SHP77 treated with DMSO at 0.1 percent for 48 hours (cell line): ENCODE data around the gene IDE.
"Not testable (repeated sequence)": the region's sequence is repeated elsewhere in the genome, so short reads cannot be mapped to it uniquely, and the experiment has no call there.

Experiments used
- DNase-seq: peaks from one replicate; lab custom pipeline; 2025; lab: John Stamatoyannopoulos, UW

IDE gene

GRCh38 chr10:92490387-92490786 is 83.5 kb downstream of the IDE start:
- no peak for DNase-seq

- no peak for DNase-seq
These were observed 87.3 kb downstream of the IDE start for GRCh38 chr10:92486637-92487036.

DNA sequence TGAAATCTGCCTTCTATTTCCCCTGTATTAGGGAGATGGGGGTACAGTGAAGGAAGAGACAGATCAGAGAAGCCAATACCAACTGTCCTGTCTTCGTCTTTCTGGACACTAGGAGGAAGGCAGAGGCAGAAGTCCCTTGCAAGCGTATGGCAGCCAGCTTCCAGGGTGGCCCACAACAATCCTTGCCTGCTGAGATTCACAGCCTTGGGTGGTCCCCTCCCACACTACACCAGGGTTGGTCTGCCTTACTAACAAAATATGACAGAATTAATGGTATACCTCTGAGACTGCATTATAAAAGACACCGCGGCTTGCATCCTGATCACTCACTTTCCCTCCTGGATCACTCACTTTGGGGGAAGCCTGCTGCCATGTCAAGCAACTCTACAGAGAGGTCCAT is 90.4 kb downstream of the IDE start:
- no peak for DNase-seq

DNA sequence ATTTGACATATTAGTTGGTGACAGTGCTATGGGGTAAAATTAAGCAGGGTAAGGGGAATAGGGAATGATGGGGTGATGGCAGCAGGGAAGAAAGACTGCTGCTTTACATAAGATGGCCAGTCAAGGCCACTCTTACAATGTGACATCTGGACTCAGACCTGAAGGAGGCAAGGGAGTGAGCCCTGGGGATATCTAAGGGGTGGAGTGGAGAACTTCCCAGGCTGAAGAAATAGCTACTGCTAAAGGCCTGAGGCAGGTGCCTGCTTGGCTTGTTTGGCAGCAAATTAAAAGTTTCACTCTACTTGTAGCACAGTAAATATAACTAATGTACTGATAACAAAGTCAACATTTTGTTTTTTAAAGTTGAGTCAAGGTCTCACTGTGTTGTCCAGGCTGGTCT is 93.5 kb downstream of the IDE start:
- no peak for DNase-seq

GRCh38 chr10:92479547-92479946 is 94.3 kb downstream of the IDE start:
- no peak for DNase-seq

- DNase-seq, result no peak
These were observed 95.4 kb downstream of the IDE start for GRCh38 chr10:92478536-92478935.

DNA sequence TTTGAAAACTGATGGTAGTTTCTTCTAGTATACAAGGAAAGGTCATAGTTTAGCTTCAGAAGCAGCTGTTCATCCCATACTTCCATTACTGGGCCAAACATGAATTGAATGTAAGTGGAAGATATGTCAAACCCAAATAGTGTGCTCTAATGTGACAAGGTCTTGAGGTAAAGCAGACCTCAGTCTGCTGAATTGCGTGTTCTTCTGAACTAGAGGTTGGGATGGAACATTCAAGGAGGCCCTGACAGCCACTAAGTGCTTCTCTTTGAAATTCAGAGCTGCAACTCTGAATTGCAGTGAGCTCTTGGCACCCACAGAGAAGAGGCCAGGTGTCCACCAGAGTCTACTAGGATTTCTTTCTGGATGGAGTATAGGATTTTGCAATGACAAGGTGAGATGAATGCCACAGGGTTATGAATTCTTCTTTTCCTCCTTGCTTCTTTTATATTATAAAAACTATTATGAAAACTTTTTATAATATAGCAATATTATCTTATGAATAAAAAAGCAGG is 98.5 kb downstream of the IDE start:
- no peak for DNase-seq

- DNase-seq, result no peak
These were observed 103.9 kb downstream of the IDE start for GRCh38 chr10:92470026-92470425.

DNA sequence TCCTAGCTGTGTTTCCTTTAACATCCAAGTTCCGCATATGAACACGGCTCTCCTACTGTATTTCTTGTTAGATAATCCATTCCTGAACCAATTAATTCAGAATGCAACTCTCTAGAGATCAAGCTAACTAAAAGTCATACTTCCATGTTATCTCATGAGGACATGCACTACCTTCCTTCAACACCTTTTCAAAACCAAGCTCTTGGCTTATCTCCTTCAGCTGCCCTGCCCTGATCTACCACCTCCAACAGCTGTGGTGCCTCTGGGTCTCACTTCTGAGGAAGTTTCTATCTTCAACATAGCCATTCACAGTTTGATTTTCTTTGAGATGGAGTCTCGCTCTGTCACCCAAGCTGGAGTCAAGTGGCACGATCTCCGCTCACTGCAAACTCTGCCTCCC is 109.5 kb downstream of the IDE start:
- no peak for DNase-seq

- DNase-seq, result no peak
These were observed 110.3 kb downstream of the IDE start for GRCh38 chr10:92463582-92463981.

- not testable (repeated sequence) for DNase-seq
These were observed 118.9 kb downstream of the IDE start for GRCh38 chr10:92454955-92455354.

GRCh38 chr10:92452313-92452712 is 121.6 kb downstream of the IDE start:
- no peak for DNase-seq

- DNase-seq, result no peak
These were observed 122.5 kb downstream of the IDE start for GRCh38 chr10:92451431-92451830.

- DNase-seq, result no peak
These were observed 123.0 kb downstream of the IDE start for GRCh38 chr10:92450896-92451295.

GRCh38 chr10:92440578-92440977 is 133.3 kb downstream of the IDE start:
- DNase-seq, result no peak

- no peak for DNase-seq
These were observed 135.7 kb downstream of the IDE start for GRCh38 chr10:92438220-92438619.

DNA sequence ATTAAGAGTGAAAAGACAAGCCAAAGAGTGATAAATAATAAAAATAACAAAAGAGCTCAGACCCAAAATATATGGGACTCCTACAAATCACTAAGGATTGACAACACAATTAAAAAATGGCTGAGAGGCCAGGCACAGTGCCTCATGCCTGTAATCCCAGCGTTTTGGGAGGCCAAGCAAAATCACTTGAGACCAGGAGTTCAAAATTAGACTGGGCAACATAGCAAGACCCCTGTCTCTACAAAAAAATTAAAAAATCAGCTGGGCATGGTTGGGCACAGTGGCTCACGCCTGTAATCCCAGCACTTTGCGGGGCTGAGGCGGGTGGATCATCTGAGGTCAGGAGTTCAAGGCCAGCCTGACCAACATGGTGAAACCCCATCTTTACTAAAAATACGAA is 137.3 kb downstream of the IDE start:
- no peak for DNase-seq

GRCh38 chr10:92436065-92436464 is 137.8 kb downstream of the IDE start:
- not testable (repeated sequence) for DNase-seq

DNA sequence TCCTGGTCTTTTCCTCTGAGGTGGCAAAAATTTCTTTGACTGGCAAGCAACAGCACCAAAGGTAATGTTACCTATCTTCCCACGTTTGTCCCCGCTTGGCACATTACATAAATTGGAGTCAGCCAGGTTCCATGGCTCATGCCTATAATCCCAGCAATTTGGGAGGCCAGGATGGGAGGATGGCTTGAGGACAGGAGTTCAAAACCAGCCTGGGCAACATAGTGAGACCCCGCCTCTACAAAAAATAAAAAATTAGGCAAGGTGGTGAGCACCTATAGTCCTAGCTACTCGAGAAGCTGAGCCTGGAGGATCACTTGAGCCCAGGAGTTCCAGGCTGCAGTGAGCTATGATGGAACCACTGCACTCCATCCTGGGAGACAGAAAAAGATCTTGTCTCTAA is 139.5 kb downstream of the IDE start:
- DNase-seq, result no peak

- no peak for DNase-seq
These were observed 141.3 kb downstream of the IDE start for GRCh38 chr10:92432596-92432995.

DNA sequence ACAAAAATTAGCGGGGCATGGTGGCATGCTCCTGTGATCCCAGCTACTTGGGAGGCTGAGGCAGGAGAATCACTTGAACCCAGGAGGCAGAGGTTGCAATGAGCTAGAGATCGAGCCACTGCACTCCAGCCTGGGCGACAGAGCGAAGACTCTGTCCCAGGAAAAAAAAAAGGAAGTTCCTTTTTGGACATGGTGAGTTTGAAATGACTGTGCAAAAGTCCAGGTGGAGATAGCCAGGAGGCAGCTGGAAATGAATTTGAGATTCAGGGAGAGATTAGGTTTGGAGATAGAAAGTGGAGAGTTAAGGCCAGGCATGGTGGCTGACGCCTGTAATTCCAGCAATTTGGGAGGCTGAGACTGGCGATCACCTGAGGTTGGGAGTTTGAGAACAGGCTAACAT is 143.8 kb downstream of the IDE start:
- DNase-seq, result no peak

GRCh38 chr10:92421550-92421949 is 152.3 kb downstream of the IDE start:
- no peak for DNase-seq

GRCh38 chr10:92420546-92421275 is 153.2 kb downstream of the IDE start:
- no peak for DNase-seq
